Fibroblast of lung (primary cell): ENCODE results near the gene ATP6V0E2.

Source experiments
- CTCF ChIP-seq, 2 donors: IDR thresholded peaks in 1 of 2; conservative IDR thresholded peaks in 1 of 2; 1 replicate in 1 of 2; 2 replicates in 1 of 2; pipeline ENCODE4 v1.5.1; 2011 to 2012; ENCODE audit warnings: low read length in 2 of 2, control low read depth in 1 of 2, inconsistent platforms in 1 of 2, low read depth in 1 of 2, mild to moderate bottlenecking in 1 of 2
- EZH2 ChIP-seq: IDR thresholded peaks from 2 replicates; pipeline ENCODE4 v1.5.1; 2012; ENCODE audit warnings: low read length, control low read depth, mild to moderate bottlenecking; ENCODE audit errors: missing control alignments

GRCh38 chr7:149877890-149878522 is 4.2 kb downstream of the ATP6V0E2 start:
- no peak for TF ChIP-seq CTCF (conservative IDR thresholded peaks at IDR 0.05 in 1 of 2, IDR thresholded peaks at IDR 0.05 in 1 of 2; ENCODE audit: low read depth in 1 of 2, low read length in 2 of 2)
- no peak for TF ChIP-seq EZH2
